ENCODE results near the gene IL17REL.

GRCh38 chr22:49975543-49976389, 36.8 kb downstream of the IL17REL start:
- no peak for TF ChIP-seq CTCF (IDR thresholded peaks at IDR 0.05)
- TF ChIP-seq MLX (CRISPR knock-in tag; IDR thresholded peaks at IDR 0.05): no peak
- TF ChIP-seq MAX (CRISPR knock-in tag; IDR thresholded peaks at IDR 0.05): no peak
- TF ChIP-seq SP1 (CRISPR knock-in tag; conservative IDR thresholded peaks at IDR 0.05): no peak
- TF ChIP-seq ZNF317 (CRISPR knock-in tag; IDR thresholded peaks at IDR 0.05; ENCODE audit: borderline replicate concordance, low read depth): no peak
- TF ChIP-seq USF1 (CRISPR knock-in tag; IDR thresholded peaks at IDR 0.05): no peak
- no peak for TF ChIP-seq RELA (CRISPR knock-in tag; IDR thresholded peaks at IDR 0.05; ENCODE audit: borderline replicate concordance)
- no peak for TF ChIP-seq ETV6 (CRISPR knock-in tag; IDR thresholded peaks at IDR 0.05)
- TF ChIP-seq ZNF121 (CRISPR knock-in tag; IDR thresholded peaks at IDR 0.05): no peak
- no peak for TF ChIP-seq TEAD4 (CRISPR knock-in tag; IDR thresholded peaks at IDR 0.05)

All from WTC11 (cell line).